ENCODE data around the gene UBE3B.
A peak's percentile ranks its signal among the peaks of the same experiment; 100 is the strongest.

The UBE3B gene

GRCh38 chr12:109557805-109558204 lies 80.4 kb downstream of the UBE3B start:
- no peak for DNase-seq

DNA sequence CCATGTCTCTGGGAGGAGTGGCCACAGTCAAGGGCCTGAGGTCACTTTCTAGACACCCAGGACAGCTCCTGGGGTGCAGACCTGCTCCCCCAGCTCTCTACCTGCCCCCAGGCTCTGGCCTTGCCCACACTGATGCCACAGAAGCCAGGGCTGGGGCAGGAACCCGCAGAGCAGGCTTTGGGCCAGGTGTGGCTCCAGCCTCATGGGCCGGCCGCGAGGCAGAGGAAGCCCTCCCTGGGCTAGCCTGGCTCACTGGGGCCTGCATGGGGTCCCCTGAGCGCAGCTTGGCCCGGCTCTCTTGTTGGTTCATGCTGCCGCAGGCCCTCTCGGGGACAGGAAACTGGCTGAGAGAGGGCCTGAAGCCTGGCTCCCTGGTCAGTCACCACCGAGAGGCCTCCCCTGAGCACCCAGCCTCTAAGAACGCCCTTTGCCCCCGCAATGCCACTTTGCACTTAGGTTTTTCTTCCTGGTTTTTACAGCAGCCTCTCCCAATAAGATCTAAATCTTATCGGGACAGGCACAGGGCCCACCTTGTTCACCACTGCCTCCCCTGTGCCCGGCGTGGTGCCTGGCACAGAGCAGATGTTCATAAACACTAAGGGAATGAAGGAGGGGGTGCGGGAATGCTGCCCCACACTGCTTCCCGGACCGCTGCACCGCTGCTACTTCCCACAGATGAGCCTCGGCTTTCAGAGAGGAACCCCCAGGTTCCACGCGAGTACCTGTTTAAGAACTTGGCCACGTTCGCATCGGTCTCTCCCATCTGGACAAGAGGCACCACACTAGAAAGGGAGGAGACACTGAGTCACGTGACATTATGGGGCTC lies 81.2 kb downstream of the UBE3B start:
- DNase-seq = no peak

DNA sequence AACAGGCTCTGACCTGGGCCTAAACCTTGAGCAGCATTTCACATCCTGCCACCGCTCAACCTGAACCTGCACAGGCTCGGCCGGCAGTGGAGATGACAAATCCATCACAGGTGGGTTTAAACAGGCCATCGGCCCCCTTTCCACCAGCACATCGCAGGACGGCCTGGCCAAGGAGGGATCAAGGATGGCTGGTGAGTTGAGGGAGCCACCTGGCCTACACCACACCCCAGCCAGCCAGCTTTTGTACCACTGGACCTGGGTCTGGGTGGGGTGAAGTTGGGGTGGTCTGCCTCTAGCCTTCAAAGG lies 81.7 kb downstream of the UBE3B start:
- no peak for DNase-seq

- no peak for DNase-seq
Observed at GRCh38 chr12:109559601-109560000, 82.2 kb downstream of the UBE3B start.

GRCh38 chr12:109560867-109561710 lies 83.7 kb downstream of the UBE3B start:
- no peak for DNase-seq

- no peak for DNase-seq
Observed at GRCh38 chr12:109561711-109562030, 84.2 kb downstream of the UBE3B start.

- DNase-seq = no peak
Observed at GRCh38 chr12:109562871-109563270, 85.4 kb downstream of the UBE3B start.

GRCh38 chr12:109563291-109564284 lies 86.2 kb downstream of the UBE3B start:
- DNase-seq = no peak

GRCh38 chr12:109566424-109566823 lies 89.0 kb downstream of the UBE3B start:
- no peak for DNase-seq

GRCh38 chr12:109567296-109567695 lies 89.9 kb downstream of the UBE3B start:
- no peak for DNase-seq

DNA sequence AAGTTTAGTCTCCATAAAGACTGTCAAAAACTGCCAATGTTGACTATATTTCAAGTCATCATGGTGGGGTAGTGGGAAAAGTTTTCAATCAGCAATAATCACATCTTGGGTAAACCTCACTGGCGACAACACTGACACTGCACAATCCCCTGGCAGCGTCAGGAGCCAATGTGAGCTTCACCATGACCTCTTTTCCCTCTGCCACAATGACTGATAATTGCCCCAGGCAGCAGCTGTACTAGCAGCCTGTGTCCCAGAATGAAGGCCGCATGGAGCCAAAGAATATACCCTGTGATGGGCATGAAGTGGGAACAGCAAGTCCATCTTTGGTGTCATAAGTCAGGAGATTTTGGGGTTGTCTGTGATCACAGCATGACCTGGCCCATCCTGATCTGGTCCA lies 90.5 kb downstream of the UBE3B start:
- no peak for DNase-seq

DNA sequence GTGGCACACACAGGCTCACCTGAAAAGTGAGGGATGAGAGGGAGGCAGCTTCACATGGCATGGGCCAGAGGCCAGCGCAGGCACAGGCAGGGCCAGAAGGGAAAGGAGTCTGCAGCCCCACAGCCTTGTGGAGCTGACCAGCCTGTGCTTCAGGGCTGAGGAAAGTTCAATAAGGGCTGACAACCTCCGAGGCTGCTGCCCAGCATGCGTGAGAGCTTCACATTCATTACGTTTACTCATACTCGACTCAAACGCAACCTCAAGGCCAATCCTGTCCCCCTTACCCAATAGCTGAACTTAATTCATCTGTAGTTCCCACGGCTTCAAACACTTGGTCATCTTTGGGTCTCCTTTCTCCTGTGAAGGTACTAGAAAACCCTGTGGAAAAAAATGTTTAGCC lies 91.1 kb downstream of the UBE3B start:
- no peak for DNase-seq

GRCh38 chr12:109571773-109572505 lies 94.5 kb downstream of the UBE3B start:
- no peak for DNase-seq

DNA sequence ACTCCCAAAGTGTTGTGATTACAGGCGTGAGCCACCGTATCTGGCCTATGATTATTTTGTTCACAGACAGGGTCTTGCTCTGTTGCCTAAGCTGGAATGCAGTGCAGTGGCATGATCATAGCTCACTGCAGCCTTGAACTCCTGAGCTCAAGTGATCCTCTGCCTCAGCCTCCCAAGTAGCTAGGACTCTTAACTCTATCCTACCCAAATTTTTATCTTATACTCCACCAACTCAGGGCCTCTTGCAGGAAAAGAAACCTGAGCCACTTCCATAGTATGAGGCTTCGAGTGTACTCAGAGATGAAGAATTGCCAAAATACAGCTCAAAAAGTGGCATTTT lies 95.0 kb downstream of the UBE3B start:
- DNase-seq = no peak

GRCh38 chr12:109573029-109573913 lies 95.8 kb downstream of the UBE3B start, which contains the start of the genes MMAB and MVK:
MMAB (minus strand) TSS chr12:109573504; CDS start chr12:109573480, 24 bp downstream.
MVK (plus strand) TSS chr12:109573794; CDS start chr12:109574823, 1,029 bp downstream.
- peak; percentile 94 to 99 for DNase-seq

DNA sequence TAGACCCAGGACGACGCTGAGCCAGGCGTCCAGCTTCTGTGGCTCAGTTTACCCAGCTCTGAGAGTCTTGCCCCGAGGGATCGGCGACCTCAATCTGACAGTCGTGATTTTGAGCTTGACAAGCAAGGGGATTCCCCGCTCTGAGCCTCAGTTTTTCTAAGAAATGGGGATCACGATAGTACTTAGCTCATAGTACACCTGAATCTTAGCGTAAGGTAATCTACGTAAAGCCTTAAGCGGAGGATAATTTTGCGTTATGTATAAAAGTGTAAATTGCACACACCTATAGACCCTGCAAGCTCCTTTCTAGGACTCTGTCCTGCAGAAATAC lies 96.4 kb downstream of the UBE3B start:
- DNase-seq = no peak

GRCh38 chr12:109575683-109576082 lies 98.2 kb downstream of the UBE3B start:
- DNase-seq = no peak

GRCh38 chr12:109577311-109577710 lies 99.9 kb downstream of the UBE3B start:
- no peak for DNase-seq

GRCh38 chr12:109578330-109578927 lies 101.0 kb downstream of the UBE3B start:
- no peak for DNase-seq

DNA sequence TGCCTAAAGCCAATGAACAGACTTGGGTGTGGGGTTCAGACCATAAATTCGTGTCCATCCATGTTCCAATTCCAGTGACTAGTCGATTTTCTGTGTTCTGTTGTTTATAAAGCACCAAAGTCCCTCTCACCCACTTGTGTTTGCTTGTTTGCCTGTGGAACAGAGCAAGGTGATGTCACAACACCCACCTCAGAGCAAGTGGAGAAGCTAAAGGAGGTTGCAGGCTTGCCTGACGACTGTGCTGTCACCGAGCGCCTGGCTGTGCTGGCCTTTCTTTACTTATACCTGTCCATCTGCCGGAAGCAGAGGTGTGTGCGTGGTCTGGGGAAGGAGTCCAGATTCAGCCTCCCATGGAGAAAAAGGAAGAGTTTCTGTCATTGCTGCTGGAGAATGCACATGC lies 102.2 kb downstream of the UBE3B start:
- DNase-seq = no peak

GRCh38 chr12:109580272-109580671 lies 102.8 kb downstream of the UBE3B start:
- DNase-seq = no peak

Data from stimulated activated CD4-positive, alpha-beta T cell treated with anti-CD3 and anti-CD28 coated beads, Interleukin-4, amount 100 ng/mL, for 4 hours (primary cell).